HG03097 (cell line): ENCODE measurements around the gene ZRANB2.

Source experiments
- ATAC-seq: cut with Tn5 transposase; IDR thresholded peaks from one replicate; pipeline ENCODE4 v1.9.1; 2021; ENCODE audit not compliant: unreplicated experiment, low FRiP score

Gene ZRANB2

GRCh38 chr1:71080739-71081696 lies at the start of gene ZRANB2:
TSS of gene ZRANB2 (minus strand) at chr1:71081035. CDS start at chr1:71080995, 40 bp downstream.
- ATAC-seq: peak; percentile 99

- no peak for ATAC-seq
Observed at GRCh38 chr1:71128060-71128459, 47.2 kb upstream of the ZRANB2 start.

GRCh38 chr1:71118086-71118485 lies 37.3 kb upstream of the ZRANB2 start:
- no peak for ATAC-seq

- ATAC-seq: no peak
Observed at GRCh38 chr1:71116729-71117128, 35.9 kb upstream of the ZRANB2 start.

GRCh38 chr1:71106658-71107322 lies 26.0 kb upstream of the ZRANB2 start:
- no peak for ATAC-seq

- no peak for ATAC-seq
Observed at GRCh38 chr1:71104417-71104816, 23.6 kb upstream of the ZRANB2 start.

- no peak for ATAC-seq
Observed at GRCh38 chr1:71101839-71102376, 21.1 kb upstream of the ZRANB2 start.

- no peak for ATAC-seq
Observed at GRCh38 chr1:71097428-71097827, 16.6 kb upstream of the ZRANB2 start.

GRCh38 chr1:71094913-71095312 lies 14.1 kb upstream of the ZRANB2 start:
- ATAC-seq: no peak

- no peak for ATAC-seq
Observed at GRCh38 chr1:71093938-71094337, 13.1 kb upstream of the ZRANB2 start.

GRCh38 chr1:71089536-71090270 lies 8.9 kb upstream of the ZRANB2 start:
- no peak for ATAC-seq

- no peak for ATAC-seq
Observed at GRCh38 chr1:71088645-71089287, 7.9 kb upstream of the ZRANB2 start.

GRCh38 chr1:71087713-71088112 lies 6.9 kb upstream of the ZRANB2 start:
- no peak for ATAC-seq

- no peak for ATAC-seq
Observed at GRCh38 chr1:71087060-71087459, 6.2 kb upstream of the ZRANB2 start.

- ATAC-seq: no peak
Observed at GRCh38 chr1:71086331-71086730, 5.5 kb upstream of the ZRANB2 start.

- no peak for ATAC-seq
Observed at GRCh38 chr1:71083271-71083670, 2.4 kb upstream of the ZRANB2 start.

- no peak for ATAC-seq
Observed at GRCh38 chr1:71081697-71082080, 854 bp upstream of the ZRANB2 start.

- no peak for ATAC-seq
Observed at GRCh38 chr1:71080230-71080738, 551 bp downstream of the ZRANB2 start.

- ATAC-seq: no peak
Observed at GRCh38 chr1:71074681-71075080, 6.2 kb downstream of the ZRANB2 start.

- no peak for ATAC-seq
Observed at GRCh38 chr1:71072273-71072672, 8.6 kb downstream of the ZRANB2 start.
